Measurements from ENCODE around the gene EPS15.

GRCh38 chr1:51421964-51422363 lies 97.1 kb downstream of the EPS15 start:
- TF ChIP-seq SPI1 (IDR thresholded peaks at IDR 0.05; ENCODE audit: low read depth, low read length) (no peak), TAF1 (IDR thresholded peaks at IDR 0.05; ENCODE audit: low read depth, low read length) (no peak), PAX5 (IDR thresholded peaks at IDR 0.05; ENCODE audit: insufficient read depth, low read length, severe bottlenecking) (no peak)

Data from GM12891 (cell line).